H1 (cell line): ENCODE measurements around the gene WNT1. TPM values are rescaled to one million over a fixed set of nuclear protein-coding genes. Genes with fewer than 3 reads are reported as not detected.

ENCODE experiments used
- CTCF ChIA-PET: fragments of 300-600 bp; sonication (Branson Sonifier 250); formaldehyde crosslinking; loops from one replicate; lab custom pipeline; 2021; ENCODE audit not compliant: partially characterized antibody; lab: Charles Lee
- POLR2A ChIA-PET: fragments of 300-600 bp; sonication (Branson Sonifier 250); formaldehyde crosslinking; loops from one replicate; lab custom pipeline; 2021; ENCODE audit warnings: inconsistent platforms; ENCODE audit not compliant: partially characterized antibody; lab: Charles Lee
- DNase-seq, 2 experiments: peaks; one replicate each; pipeline versions ENCODE4 v3.0.0 to v3.0.0-alpha.2; 2010 to 2022; ENCODE audit warnings: low spot score in 2 of 2, low read depth in 1 of 2, mixed read lengths in 1 of 2
- FAIRE-seq: peaks from 2 replicates; lab custom pipeline; 2011; peaks lifted over from hg19 to GRCh38; lab: Jason Lieb, UNC
- H2AFZ ChIP-seq: 2 replicates; pipeline ENCODE4 v1.8.1; 2012; ENCODE audit warnings: low read length, inconsistent platforms
- H2AK5ac ChIP-seq: 2 replicates; pipeline ENCODE4 v1.6.1; 2013; ENCODE audit warnings: low read depth, low read length
- H2BK120ac ChIP-seq: replicated peaks from 2 replicates; pipeline ENCODE3; 2013; ENCODE audit warnings: low read depth, low read length, inconsistent platforms
- H2BK12ac ChIP-seq: 2 replicates; pipeline ENCODE4 v1.6.1; 2013; ENCODE audit warnings: low read depth, low read length
- H2BK15ac ChIP-seq: 2 replicates; pipeline ENCODE4 v1.6.1; 2013; ENCODE audit warnings: low read length
- H2BK20ac ChIP-seq: 2 replicates; pipeline ENCODE4 v1.6.1; 2013; ENCODE audit warnings: low read length
- H2BK5ac ChIP-seq: 2 replicates; pipeline ENCODE4 v1.6.1; 2013; ENCODE audit warnings: low read depth, low read length
- H3K14ac ChIP-seq: 2 replicates; pipeline ENCODE4 v1.6.1; 2013; ENCODE audit warnings: inconsistent platforms; ENCODE audit not compliant: insufficient read length
- H3K18ac ChIP-seq: 2 replicates; pipeline ENCODE4 v1.6.1; 2013; ENCODE audit warnings: low read length; ENCODE audit errors: extremely low read depth
- H3K23ac ChIP-seq: 2 replicates; pipeline ENCODE4 v1.6.1; 2013; ENCODE audit warnings: inconsistent platforms; ENCODE audit not compliant: insufficient read length
- H3K23me2 ChIP-seq: 2 replicates; pipeline ENCODE4 v1.6.1; 2013; ENCODE audit warnings: low read depth, low read length
- H3K27ac ChIP-seq: 2 replicates; pipeline ENCODE4 v1.6.1; 2011; ENCODE audit warnings: low read depth, low read length, inconsistent platforms
- H3K27me3 ChIP-seq, 4 experiments: replicated peaks in 1 of 4; 1 replicate in 1 of 4; 2 replicates in 3 of 4; pipeline versions ENCODE4 v1.6.1 to v1.8.1; 2011 to 2013; ENCODE audit warnings: low read length in 3 of 4, mild to moderate bottlenecking in 3 of 4, inconsistent platforms in 2 of 4, mixed read lengths in 2 of 4, moderate library complexity in 1 of 4; ENCODE audit not compliant: control insufficient read depth in 3 of 4, insufficient read depth in 3 of 4; ENCODE audit errors: extremely low read depth in 1 of 4
- H3K36me3 ChIP-seq, 4 experiments: 2 replicates each; pipeline versions ENCODE4 v1.6.1 to v1.8.1; 2011 to 2013; ENCODE audit warnings: mild to moderate bottlenecking in 4 of 4, low read length in 3 of 4, moderate library complexity in 2 of 4, control low read depth in 1 of 4, inconsistent platforms in 1 of 4; ENCODE audit not compliant: insufficient read depth in 4 of 4, control insufficient read depth in 2 of 4
- H3K4ac ChIP-seq: replicated peaks from 2 replicates; pipeline ENCODE3; 2013; ENCODE audit warnings: low read length, low read depth, mixed read lengths, inconsistent platforms; ENCODE audit not compliant: insufficient read length
- H3K4me1 ChIP-seq, 4 experiments: replicated peaks in 1 of 4; 1 replicate in 1 of 4; 2 replicates in 3 of 4; pipeline versions ENCODE4 v1.6.1 to v1.8.1; 2011 to 2013; ENCODE audit warnings: low read length in 3 of 4, inconsistent platforms in 2 of 4, mixed read lengths in 1 of 4; ENCODE audit not compliant: insufficient read depth in 4 of 4, control insufficient read depth in 3 of 4
- H3K4me2 ChIP-seq, 2 experiments: 2 replicates each; pipeline versions ENCODE4 v1.6.1 to v1.8.1; 2011 to 2013; ENCODE audit warnings: low read depth in 2 of 2, low read length in 2 of 2, control low read depth in 1 of 2, inconsistent platforms in 1 of 2, mild to moderate bottlenecking in 1 of 2; ENCODE audit not compliant: insufficient read depth in 1 of 2
- H3K4me3 ChIP-seq, 4 experiments: fragments of 200-600, 300-600 bp in 1 of 4; sonication (generic), shearing (Covaris generic), sonication (Bioruptor Twin) in 1 of 4; 2 replicates each; pipeline versions ENCODE4 v1.5.1 to v1.8.1; 2011 to 2016; ENCODE audit warnings: low read length in 4 of 4, low read depth in 3 of 4, control low read depth in 2 of 4, inconsistent platforms in 2 of 4, mild to moderate bottlenecking in 2 of 4, mixed read lengths in 1 of 4, moderate library complexity in 1 of 4; ENCODE audit not compliant: insufficient read depth in 2 of 4; ENCODE audit errors: extremely low read depth in 1 of 4
- H3K56ac ChIP-seq: replicated peaks from 2 replicates; pipeline ENCODE3; 2013; ENCODE audit warnings: low read depth, mild to moderate bottlenecking, mixed read lengths, low read length, inconsistent platforms; ENCODE audit not compliant: insufficient read length
- H3K79me1 ChIP-seq: 2 replicates; pipeline ENCODE4 v1.6.1; 2013; ENCODE audit warnings: low read depth, low read length, control low read depth
- H3K79me2 ChIP-seq, 2 experiments: 2 replicates each; pipeline versions ENCODE4 v1.6.1 to v1.8.1; 2012 to 2013; ENCODE audit warnings: low read length in 2 of 2, mild to moderate bottlenecking in 2 of 2, inconsistent platforms in 1 of 2; ENCODE audit not compliant: insufficient read depth in 2 of 2, control insufficient read depth in 1 of 2
- H3K9ac ChIP-seq, 4 experiments: replicated peaks in 1 of 4; 1 replicate in 1 of 4; 2 replicates in 3 of 4; pipeline versions ENCODE4 v1.6.1 to v1.8.1; 2011 to 2013; ENCODE audit warnings: low read depth in 3 of 4, low read length in 3 of 4, control low read depth in 2 of 4, mild to moderate bottlenecking in 2 of 4, moderate library complexity in 2 of 4, inconsistent platforms in 1 of 4; ENCODE audit errors: extremely low read depth in 1 of 4
- H3K9me3 ChIP-seq, 2 experiments: 2 replicates each; pipeline versions ENCODE4 v1.6.1 to v1.8.1; 2012 to 2013; ENCODE audit warnings: mild to moderate bottlenecking in 2 of 2, moderate library complexity in 2 of 2, control low read depth in 1 of 2, inconsistent platforms in 1 of 2, low read depth in 1 of 2, low read length in 1 of 2, mixed read lengths in 1 of 2; ENCODE audit not compliant: insufficient read depth in 2 of 2
- H4K20me1 ChIP-seq, 2 experiments: replicated peaks in 1 of 2; 2 replicates each; pipeline versions ENCODE3 to v1.8.1; 2011 to 2013; ENCODE audit warnings: inconsistent platforms in 2 of 2, low read length in 2 of 2, mild to moderate bottlenecking in 1 of 2; ENCODE audit not compliant: insufficient read depth in 2 of 2, control insufficient read depth in 1 of 2
- H4K5ac ChIP-seq: 2 replicates; pipeline ENCODE4 v1.6.1; 2013; ENCODE audit warnings: low read length, low read depth, mixed read lengths, inconsistent platforms; ENCODE audit not compliant: insufficient read length
- H4K8ac ChIP-seq: 2 replicates; pipeline ENCODE4 v1.8.0; 2013; ENCODE audit warnings: mild to moderate bottlenecking, moderate library complexity, low read length, inconsistent platforms; ENCODE audit not compliant: insufficient read depth; ENCODE audit errors: extremely low read depth
- H4K91ac ChIP-seq: replicated peaks from 2 replicates; pipeline ENCODE3; 2013; ENCODE audit warnings: low read length, mixed read lengths, inconsistent platforms; ENCODE audit not compliant: insufficient read length
- CBX5 ChIP-seq: fragments of 300-800, 300-1000 bp; sonication (generic); IDR thresholded peaks from 2 replicates; pipeline ENCODE4 v1.7.1; 2016; ENCODE audit warnings: antibody characterized with exemption, low read length, low read depth
- CBX8 ChIP-seq: fragments of 300-800, 300-1000 bp; sonication (generic); IDR thresholded peaks from 2 replicates; pipeline ENCODE4 v1.7.1; 2016; ENCODE audit warnings: low read depth, low read length, borderline replicate concordance
- KDM4A ChIP-seq: IDR thresholded peaks from one replicate; pipeline ENCODE4 v1.7.1; 2012; ENCODE audit warnings: low read depth, mild to moderate bottlenecking, moderate library complexity, low read length, inconsistent platforms; ENCODE audit not compliant: severe bottlenecking
- SIX5 ChIP-seq: IDR thresholded peaks from 2 replicates; pipeline ENCODE4 v1.6.1; 2011; ENCODE audit warnings: mild to moderate bottlenecking, low read depth, low read length
- SP1 ChIP-seq: IDR thresholded peaks from 2 replicates; pipeline ENCODE4 v1.6.1; 2011; ENCODE audit warnings: low read depth, low read length
- SP2 ChIP-seq: IDR thresholded peaks from 2 replicates; pipeline ENCODE4 v1.6.1; 2012; ENCODE audit warnings: mild to moderate bottlenecking, low read length, inconsistent platforms
- SRF ChIP-seq: IDR thresholded peaks from 2 replicates; pipeline ENCODE4 v1.6.1; 2011; ENCODE audit warnings: mild to moderate bottlenecking, low read depth, low read length, moderate library complexity
- TEAD4 ChIP-seq: IDR thresholded peaks from 2 replicates; pipeline ENCODE4 v1.6.1; 2012; ENCODE audit warnings: low read depth, low read length, inconsistent platforms, mixed read lengths
- ZNF274 ChIP-seq: IDR thresholded peaks from 2 replicates; pipeline ENCODE4 v1.7.0; 2012; ENCODE audit warnings: low read length, borderline replicate concordance; ENCODE audit errors: extremely low read depth
- WGBS, 2 experiments: shearing (Covaris generic) in 1 of 2; methylation state at CpG; one replicate each; pipeline versions ENCODE4 v1.1.6 to v1.1.7; 2013 to 2015; ENCODE audit warnings: low lambda C conversion rate in 2 of 2, mixed read lengths in 2 of 2, inconsistent platforms in 1 of 2, low coverage in 1 of 2, missing lambda C conversion rate in 1 of 2; ENCODE audit not compliant: insufficient replicate concordance in 2 of 2, insufficient coverage in 1 of 2, insufficient read length in 1 of 2; ENCODE audit errors: extremely low coverage in 1 of 2, missing lambda C conversion rate in 1 of 2; 5-methylcytosine and 5-hydroxymethylcytosine counted together
- polyA plus RNA-seq, 7 experiments: library from polyadenylated mRNA; depleted of rRNA in 3 of 7; stranded (reverse) in 5 of 7; unstranded in 2 of 7; fragments of >200 nt in 5 of 7; fragments of 200-250 nt in 2 of 7; gene quantifications; 1 replicate in 5 of 7; 2 replicates in 1 of 7; 4 replicates in 1 of 7; pipeline versions ENCODE4 v1.2.1 to v1.2.3, GENCODE V29; 2011 to 2013; ENCODE audit warnings: missing spikeins in 2 of 7, mixed read lengths in 2 of 7
- total RNA-seq: library from RNA; stranded (reverse); fragmentation: NEBNext Ultra II Directional; extraction: Animal tissue kit (Norgen Biotek cat#: 25700); gene quantifications from 2 replicates; pipeline ENCODE4 v1.2.1, GENCODE V29; 2021
- TF ChIP-seq, protein P1 (sequence below): IDR thresholded peaks from 2 replicates; pipeline ENCODE4 v1.6.1; 2012; ENCODE audit warnings: inconsistent platforms
- TF ChIP-seq, protein P2 (sequence below): IDR thresholded peaks from 2 replicates; pipeline ENCODE4 v1.6.1; 2012; ENCODE audit warnings: inconsistent platforms

The WNT1 gene
- total and polyA plus RNA-seq, 2 of the 8 experiments (the other 6 are each of a cell fraction or from before 2014, with no cell fraction given): not detected

DNA sequence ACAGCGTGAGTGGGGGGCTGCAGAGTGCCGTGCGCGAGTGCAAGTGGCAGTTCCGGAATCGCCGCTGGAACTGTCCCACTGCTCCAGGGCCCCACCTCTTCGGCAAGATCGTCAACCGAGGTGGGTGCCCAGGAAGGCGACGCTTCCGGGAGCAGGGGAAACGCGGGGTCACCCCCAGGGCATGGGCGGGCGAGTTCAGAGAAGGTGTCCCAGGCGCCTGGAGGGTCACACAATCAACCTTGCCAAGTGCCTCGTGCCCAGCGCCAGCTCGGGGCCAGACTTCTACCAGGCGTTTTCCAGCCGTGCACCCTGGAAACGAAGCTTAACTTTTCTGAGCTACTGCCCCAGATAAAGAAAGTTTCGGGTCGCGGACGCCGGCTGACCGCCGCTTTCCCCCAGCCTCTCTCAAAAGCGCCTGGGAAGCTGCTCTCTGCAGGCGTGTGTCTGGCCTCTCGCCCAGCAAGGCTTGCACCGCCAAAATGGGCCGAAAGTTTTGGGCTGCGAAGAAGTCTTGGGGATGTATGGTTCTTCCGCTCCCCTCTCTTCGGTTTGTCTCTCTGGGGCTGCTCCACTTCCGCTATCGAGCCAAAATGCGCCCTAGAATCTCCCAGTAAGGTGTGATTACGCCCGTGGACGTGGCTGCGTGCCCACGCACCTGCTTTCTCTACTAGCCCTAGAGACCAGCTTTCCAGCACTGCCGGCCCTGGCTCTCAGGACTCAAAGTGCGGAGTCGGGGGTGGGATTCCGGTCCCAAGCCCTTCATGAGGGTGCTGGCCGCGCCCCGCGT lies 1.7 kb downstream of the WNT1 start:
- Histone ChIP-seq H3K27ac (no peak overlapping the region), H2BK20ac (no peak overlapping the region), H4K8ac (peak overlapping the region; percentile 71; the same call in 1 of the 2 replicates), H4K91ac (no peak overlapping the region), H3K27me3 (peaks cover 79 to 98% (median 96%) of the 10 kb centered on the region in 4 experiments), H2BK15ac (peak overlapping the region; percentile 72; the same call in 1 of the 2 replicates), H3K4me2 (peak overlapping the region; percentile 65), H3K4ac (no peak overlapping the region), H2BK120ac (no peak overlapping the region), H3K23ac (no peak overlapping the region), H3K9ac (no peak overlapping the region), H2AK5ac (no peak overlapping the region), H3K18ac (peak overlapping the region; percentile 60), H3K79me1 (no peaks in the 10 kb centered on the region), H3K4me1 (peaks cover 0 to 35% (median 28%) of the 10 kb centered on the region in 4 experiments; a peak in 6 of 7 replicates), H3K79me2 (no peaks in the 10 kb centered on the region), H3K4me3 (peak overlapping the region; percentile 14 to 57 (median 40); a peak in 6 of 8 replicates), H3K14ac (no peak overlapping the region), H3K9me3 (no peaks in the 10 kb centered on the region), H2BK5ac (no peak overlapping the region), H3K23me2 (peaks cover 15% of the 10 kb centered on the region), H2BK12ac (0 out of 2 replicates have a peak overlapping the region, but pooled peaks have one; percentile 60), H4K5ac (no peak overlapping the region), H3K36me3 (peaks cover 0 to 6% (median 0%) of the 10 kb centered on the region in 4 experiments; a peak in 1 of 8 replicates), H4K20me1 (peaks cover 8% of the 10 kb centered on the region in 2 experiments), H3K56ac (no peak overlapping the region), H2AFZ (no peak overlapping the region)
- DNase-seq: no peak
- 3% methylated on average over 48 of the region's 55 CpGs; no CpG with 5 or more reads in 1 of the 2 experiments for WGBS, 2 experiments
- no peak for FAIRE-seq
- ChIA-PET POLR2A (interaction anchor here (0.8 to 4.3 kb wide), 8 partner anchors 8 to 165 kb away, joined by 3 to 21 read pairs (median 6); partner anchors contain the start of genes ARF3 and RND1), CTCF (interaction anchor here (0.8 to 40.8 kb wide), 18 partner anchors 9 to 368 kb away, joined by 3 to 1336 read pairs (median 4); partner anchors contain the start of genes ARF3, DDN, PRKAG1 and WNT1)
- TF ChIP-seq ZNF274 (no peak), CBX5 (no peak), SP1 (no peak), TEAD4 (no peak), SRF (no peak), SIX5 (no peak), SP2 (no peak), CBX8 (peak; percentile 22; the same call in 1 of the 2 replicates), KDM4A (peak; percentile 26)
- TF ChIP-seq, protein P1, sequence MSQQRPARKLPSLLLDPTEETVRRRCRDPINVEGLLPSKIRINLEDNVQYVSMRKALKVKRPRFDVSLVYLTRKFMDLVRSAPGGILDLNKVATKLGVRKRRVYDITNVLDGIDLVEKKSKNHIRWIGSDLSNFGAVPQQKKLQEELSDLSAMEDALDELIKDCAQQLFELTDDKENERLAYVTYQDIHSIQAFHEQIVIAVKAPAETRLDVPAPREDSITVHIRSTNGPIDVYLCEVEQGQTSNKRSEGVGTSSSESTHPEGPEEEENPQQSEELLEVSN: 0 out of 2 replicates have a peak, but pooled peaks have one; percentile 10
- TF ChIP-seq, protein P2, sequence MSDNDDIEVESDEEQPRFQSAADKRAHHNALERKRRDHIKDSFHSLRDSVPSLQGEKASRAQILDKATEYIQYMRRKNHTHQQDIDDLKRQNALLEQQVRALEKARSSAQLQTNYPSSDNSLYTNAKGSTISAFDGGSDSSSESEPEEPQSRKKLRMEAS: peak; percentile 33; the same call in 1 of the 2 replicates
